Measurements from ENCODE around the gene SLC22A23. TPM values are rescaled to one million over a fixed set of nuclear protein-coding genes. Genes with fewer than 3 reads are reported as not detected.

Gene SLC22A23
- total and polyA plus RNA-seq, 2 donors = 7.0 to 16.4 TPM

DNA sequence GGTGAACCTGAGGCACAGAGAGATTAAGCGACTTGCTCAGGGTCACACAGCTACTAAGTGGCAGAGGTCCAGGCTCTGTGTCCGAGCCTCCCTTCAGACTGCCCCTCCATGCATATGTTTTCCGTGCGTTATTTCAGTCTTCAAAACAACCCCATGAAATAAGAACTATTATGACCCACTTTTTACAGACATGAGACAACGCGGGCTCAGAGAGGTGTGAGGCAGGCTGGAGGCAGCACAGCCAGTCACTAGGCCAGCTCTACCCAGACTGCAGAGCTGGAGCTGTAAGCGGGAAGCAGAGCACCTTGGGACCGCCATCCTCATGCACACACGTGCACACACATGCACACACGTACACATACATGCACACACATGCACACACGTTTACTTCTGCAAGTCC lies 135.8 kb downstream of the SLC22A23 start:
- Histone ChIP-seq H3K27ac (ENCODE audit: low read depth in 1 of 2, low read length in 1 of 2) (no peak overlapping the region), H3K36me3 (ENCODE audit: control insufficient read depth in 2 of 2, insufficient read depth in 2 of 2, low read length in 1 of 2) (no peaks in the 10 kb centered on the region), H3K4me3 (ENCODE audit: low read length in 2 of 2) (no peak overlapping the region), H3K9me3 (ENCODE audit: control insufficient read depth in 2 of 2, insufficient read depth in 1 of 2, low read length in 1 of 2) (no peaks in the 10 kb centered on the region), H3K27me3 (ENCODE audit: control insufficient read depth in 2 of 2, insufficient read depth in 1 of 2, low read length in 1 of 2) (peaks cover 0 to 15% of the 10 kb centered on the region in 2 donors), H3K4me1 (ENCODE audit: control insufficient read depth in 2 of 2, insufficient read depth in 2 of 2, low read length in 2 of 2) (peaks cover 11 to 34% of the 10 kb centered on the region in 2 donors)
- WGBS = 92% methylated on average over 11 of the region's 11 CpGs
- no peak for DNase-seq (ENCODE audit: low read depth in 6 of 9, low spot score in 9 of 9)

DNA sequence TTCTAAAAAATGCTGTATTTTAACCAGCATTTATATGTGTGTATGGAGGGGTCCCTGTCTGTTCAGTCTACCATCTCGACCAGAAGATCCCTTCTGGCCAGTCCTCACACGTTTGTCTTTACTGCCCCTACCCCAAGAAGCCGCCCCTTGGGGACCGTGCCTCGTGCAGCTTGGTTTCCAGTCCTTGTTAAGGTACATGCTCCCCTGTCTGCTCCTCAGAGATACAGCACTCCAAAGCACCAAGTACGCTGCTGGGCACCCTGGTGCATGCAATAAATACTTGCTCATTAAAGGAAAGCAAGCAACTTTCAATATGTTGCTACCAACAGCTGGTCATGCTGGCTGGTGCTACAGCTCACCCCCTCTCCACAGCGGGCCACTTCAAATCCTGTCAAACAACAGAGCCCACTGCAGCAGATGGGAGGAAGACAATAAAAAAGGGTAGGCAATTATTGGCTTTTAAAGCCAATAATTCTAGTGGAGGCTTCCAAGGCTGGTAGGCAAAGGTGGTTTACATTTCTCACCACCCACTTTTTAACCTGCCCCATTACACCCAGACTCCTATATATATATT lies 136.5 kb downstream of the SLC22A23 start:
- whole genome bisulfite sequencing = 96% methylated on average over 7 of the region's 7 CpGs
- H3K4me1 ChIP-seq (ENCODE audit: control insufficient read depth in 2 of 2, insufficient read depth in 2 of 2, low read length in 2 of 2) = peaks cover 11 to 34% of the 10 kb centered on the region in 2 donors
- no peak for DNase-seq (ENCODE audit: low read depth in 6 of 9, low spot score in 9 of 9)
- H3K4me3 ChIP-seq (ENCODE audit: low read length in 2 of 2) = no peak overlapping the region
- peaks cover 0 to 15% of the 10 kb centered on the region in 2 donors for H3K27me3 ChIP-seq (ENCODE audit: control insufficient read depth in 2 of 2, insufficient read depth in 1 of 2, low read length in 1 of 2)
- H3K9me3 ChIP-seq (ENCODE audit: control insufficient read depth in 2 of 2, insufficient read depth in 1 of 2, low read length in 1 of 2) = no peaks in the 10 kb centered on the region
- no peak overlapping the region for H3K27ac ChIP-seq (ENCODE audit: low read depth in 1 of 2, low read length in 1 of 2)
- no peaks in the 10 kb centered on the region for H3K36me3 ChIP-seq (ENCODE audit: control insufficient read depth in 2 of 2, insufficient read depth in 2 of 2, low read length in 1 of 2)

DNA sequence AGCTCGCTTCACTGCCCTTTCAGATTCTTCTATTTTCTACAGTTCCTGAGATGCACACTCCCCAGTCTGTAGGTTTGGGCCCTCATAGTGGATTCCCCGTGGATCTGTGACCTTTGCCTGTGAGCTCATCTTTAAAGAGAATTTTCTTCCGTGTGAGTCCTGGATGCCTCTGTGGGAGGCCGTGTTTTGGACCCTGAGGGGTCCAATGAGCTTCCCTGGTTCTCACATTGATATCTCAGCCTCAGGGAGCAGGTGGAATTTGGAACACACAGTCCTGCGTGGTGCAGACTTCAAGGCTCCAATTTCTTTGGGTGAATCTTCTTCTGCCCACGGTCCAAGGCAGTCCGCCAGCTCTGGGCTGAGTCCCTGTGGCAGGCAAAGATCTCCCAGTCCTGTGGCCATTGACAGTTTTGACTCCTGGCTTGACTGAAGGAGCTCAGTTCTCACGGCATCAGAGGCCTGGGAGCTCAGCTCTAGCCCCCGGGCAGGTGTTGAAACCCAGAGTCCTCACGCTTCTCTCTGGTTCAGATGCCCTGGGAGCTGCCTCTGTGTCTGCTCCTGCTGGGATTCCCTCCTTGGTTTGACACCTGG lies 137.1 kb downstream of the SLC22A23 start:
- Histone ChIP-seq H3K36me3 (ENCODE audit: control insufficient read depth in 2 of 2, insufficient read depth in 2 of 2, low read length in 1 of 2) (no peaks in the 10 kb centered on the region), H3K4me3 (ENCODE audit: low read length in 2 of 2) (no peak overlapping the region), H3K4me1 (ENCODE audit: control insufficient read depth in 2 of 2, insufficient read depth in 2 of 2, low read length in 2 of 2) (peaks cover 11 to 34% of the 10 kb centered on the region in 2 donors), H3K27me3 (ENCODE audit: control insufficient read depth in 2 of 2, insufficient read depth in 1 of 2, low read length in 1 of 2) (peaks cover 0 to 15% of the 10 kb centered on the region in 2 donors), H3K9me3 (ENCODE audit: control insufficient read depth in 2 of 2, insufficient read depth in 1 of 2, low read length in 1 of 2) (no peaks in the 10 kb centered on the region), H3K27ac (ENCODE audit: low read depth in 1 of 2, low read length in 1 of 2) (no peak overlapping the region)
- DNase-seq (ENCODE audit: low read depth in 6 of 9, low spot score in 9 of 9) = no peak
- 86% methylated on average over 10 of the region's 10 CpGs for WGBS

DNA sequence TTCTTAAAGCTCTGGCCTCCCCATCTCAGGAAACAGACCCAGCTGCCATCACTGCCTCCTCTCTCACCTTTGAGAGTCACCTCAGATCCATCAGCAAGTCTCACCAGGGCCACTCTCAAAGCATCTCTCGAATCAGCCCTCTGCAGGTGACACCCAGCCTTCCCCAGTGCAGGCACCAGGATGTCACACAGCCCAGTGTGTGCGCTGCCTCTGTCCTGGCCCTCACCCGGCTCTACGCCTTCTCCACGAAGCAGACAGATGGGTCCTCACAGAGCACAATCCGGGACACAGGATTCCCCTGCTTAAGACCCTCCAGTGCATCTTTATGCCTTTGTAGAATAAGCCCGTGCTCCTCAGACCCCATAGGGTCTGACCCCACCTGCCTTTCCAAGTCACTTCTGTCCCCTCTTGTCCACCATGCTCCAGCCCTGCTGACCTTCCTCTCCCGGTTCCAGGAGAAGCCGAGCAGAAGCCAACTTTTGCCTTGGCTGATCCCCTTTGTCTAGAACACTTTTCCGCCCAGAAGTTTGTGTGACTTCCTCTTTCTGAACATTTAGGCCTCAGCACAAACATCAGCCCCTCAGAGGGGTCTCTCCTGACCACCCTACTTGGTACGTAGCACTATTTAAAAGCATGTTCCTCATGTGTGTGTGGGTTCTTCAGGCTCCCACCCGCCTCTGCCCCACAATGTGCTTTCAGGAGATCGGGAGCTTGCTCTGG lies 137.9 kb downstream of the SLC22A23 start:
- Histone ChIP-seq H3K36me3 (ENCODE audit: control insufficient read depth in 2 of 2, insufficient read depth in 2 of 2, low read length in 1 of 2) (no peaks in the 10 kb centered on the region), H3K4me3 (ENCODE audit: low read length in 2 of 2) (no peak overlapping the region), H3K27ac (ENCODE audit: low read depth in 1 of 2, low read length in 1 of 2) (no peak overlapping the region), H3K27me3 (ENCODE audit: control insufficient read depth in 2 of 2, insufficient read depth in 1 of 2, low read length in 1 of 2) (peaks cover 0 to 18% of the 10 kb centered on the region in 2 donors), H3K9me3 (ENCODE audit: control insufficient read depth in 2 of 2, insufficient read depth in 1 of 2, low read length in 1 of 2) (no peaks in the 10 kb centered on the region), H3K4me1 (ENCODE audit: control insufficient read depth in 2 of 2, insufficient read depth in 2 of 2, low read length in 2 of 2) (peaks cover 11 to 29% of the 10 kb centered on the region in 2 donors)
- no peak for DNase-seq (ENCODE audit: low read depth in 6 of 9, low spot score in 9 of 9)
- WGBS = 96% methylated on average over 13 of the region's 13 CpGs

DNA sequence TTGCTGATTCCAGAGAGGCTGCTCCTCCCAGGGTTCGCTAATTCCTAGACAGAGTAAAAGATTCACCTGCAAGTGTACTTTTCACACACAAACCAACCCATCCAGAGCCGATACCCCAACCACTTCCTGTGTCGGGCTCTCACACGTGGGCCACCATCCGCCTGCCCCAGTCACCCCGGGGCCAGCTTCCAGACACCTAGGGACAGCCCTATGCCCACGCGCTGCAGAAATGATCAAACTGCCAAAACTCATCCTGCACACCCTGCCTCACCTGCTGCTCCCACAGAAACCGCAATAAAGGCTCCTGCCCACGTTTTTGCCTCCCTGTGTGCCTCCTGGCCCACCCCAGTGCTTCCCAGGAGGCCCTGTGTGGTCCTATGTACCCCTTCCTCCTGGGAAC lies 138.6 kb downstream of the SLC22A23 start:
- Histone ChIP-seq H3K36me3 (ENCODE audit: control insufficient read depth in 2 of 2, insufficient read depth in 2 of 2, low read length in 1 of 2) (no peaks in the 10 kb centered on the region), H3K27ac (ENCODE audit: low read depth in 1 of 2, low read length in 1 of 2) (no peak overlapping the region), H3K27me3 (ENCODE audit: control insufficient read depth in 2 of 2, insufficient read depth in 1 of 2, low read length in 1 of 2) (peaks cover 0 to 18% of the 10 kb centered on the region in 2 donors), H3K4me1 (ENCODE audit: control insufficient read depth in 2 of 2, insufficient read depth in 2 of 2, low read length in 2 of 2) (peaks cover 11 to 27% of the 10 kb centered on the region in 2 donors), H3K9me3 (ENCODE audit: control insufficient read depth in 2 of 2, insufficient read depth in 1 of 2, low read length in 1 of 2) (no peaks in the 10 kb centered on the region), H3K4me3 (ENCODE audit: low read length in 2 of 2) (no peak overlapping the region)
- 12% methylated on average over 10 of the region's 10 CpGs for WGBS
- DNase-seq (ENCODE audit: low read depth in 6 of 9, low spot score in 9 of 9) = peak in 5 of 9 donors; percentile 28 to 69 (median 38)

DNA sequence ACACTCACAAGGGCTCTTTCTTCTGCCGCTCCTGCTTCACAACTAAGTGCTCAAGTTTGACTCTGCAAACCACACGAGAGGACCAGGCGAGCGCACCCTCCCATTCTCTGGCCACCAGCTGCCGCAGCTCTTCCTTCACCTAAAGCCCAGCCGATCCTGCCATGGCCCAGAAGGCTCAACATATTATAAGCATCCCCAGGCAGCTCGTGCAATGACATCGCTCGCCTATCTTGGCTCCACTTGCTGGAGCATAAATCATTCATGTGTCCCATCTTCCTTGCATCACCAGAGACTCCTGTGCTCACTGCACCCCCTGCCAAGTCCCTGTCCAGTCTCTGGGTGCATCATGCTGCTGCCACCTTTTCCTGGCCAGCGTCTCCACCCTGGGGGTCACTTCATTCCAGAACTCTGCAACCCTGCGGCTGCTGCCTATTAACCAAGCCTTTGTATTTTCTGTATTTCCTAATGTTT lies 139.1 kb downstream of the SLC22A23 start:
- no peaks in the 10 kb centered on the region for H3K9me3 ChIP-seq (ENCODE audit: control insufficient read depth in 2 of 2, insufficient read depth in 1 of 2, low read length in 1 of 2)
- peaks cover 11 to 27% of the 10 kb centered on the region in 2 donors for H3K4me1 ChIP-seq (ENCODE audit: control insufficient read depth in 2 of 2, insufficient read depth in 2 of 2, low read length in 2 of 2)
- WGBS = 93% methylated on average over 11 of the region's 11 CpGs
- peaks cover 0 to 18% of the 10 kb centered on the region in 2 donors for H3K27me3 ChIP-seq (ENCODE audit: control insufficient read depth in 2 of 2, insufficient read depth in 1 of 2, low read length in 1 of 2)
- no peak overlapping the region for H3K27ac ChIP-seq (ENCODE audit: low read depth in 1 of 2, low read length in 1 of 2)
- no peaks in the 10 kb centered on the region for H3K36me3 ChIP-seq (ENCODE audit: control insufficient read depth in 2 of 2, insufficient read depth in 2 of 2, low read length in 1 of 2)
- no peak overlapping the region for H3K4me3 ChIP-seq (ENCODE audit: low read length in 2 of 2)
- no peak for DNase-seq (ENCODE audit: low read depth in 6 of 9, low spot score in 9 of 9)

DNA sequence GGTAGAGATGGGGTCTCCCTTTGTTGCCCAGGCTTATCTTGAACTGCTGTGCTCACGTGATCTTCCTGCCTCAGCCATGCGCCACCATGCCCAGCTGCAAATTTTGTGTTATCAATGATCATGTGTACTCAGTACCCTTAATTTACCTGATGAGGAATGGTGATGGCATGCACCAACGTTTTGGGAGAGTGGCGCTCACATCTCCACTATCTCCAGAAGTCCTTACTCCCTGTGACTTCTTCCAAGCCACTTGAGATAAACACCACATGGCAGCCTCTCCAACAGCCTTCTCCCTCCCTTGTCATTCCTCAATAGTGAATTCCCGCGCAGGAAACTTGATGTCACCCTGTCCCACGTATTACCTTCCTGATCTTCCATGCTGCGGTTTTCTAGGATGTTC lies 140.0 kb downstream of the SLC22A23 start:
- Histone ChIP-seq H3K27ac (ENCODE audit: low read depth in 1 of 2, low read length in 1 of 2) (no peak overlapping the region), H3K4me1 (ENCODE audit: control insufficient read depth in 2 of 2, insufficient read depth in 2 of 2, low read length in 2 of 2) (peaks cover 11 to 27% of the 10 kb centered on the region in 2 donors), H3K4me3 (ENCODE audit: low read length in 2 of 2) (no peak overlapping the region), H3K36me3 (ENCODE audit: control insufficient read depth in 2 of 2, insufficient read depth in 2 of 2, low read length in 1 of 2) (no peaks in the 10 kb centered on the region), H3K27me3 (ENCODE audit: control insufficient read depth in 2 of 2, insufficient read depth in 1 of 2, low read length in 1 of 2) (peaks cover 0 to 18% of the 10 kb centered on the region in 2 donors), H3K9me3 (ENCODE audit: control insufficient read depth in 2 of 2, insufficient read depth in 1 of 2, low read length in 1 of 2) (no peaks in the 10 kb centered on the region)
- DNase-seq (ENCODE audit: low read depth in 6 of 9, low spot score in 9 of 9) = no peak
- 94% methylated on average over 8 of the region's 8 CpGs for WGBS

DNA sequence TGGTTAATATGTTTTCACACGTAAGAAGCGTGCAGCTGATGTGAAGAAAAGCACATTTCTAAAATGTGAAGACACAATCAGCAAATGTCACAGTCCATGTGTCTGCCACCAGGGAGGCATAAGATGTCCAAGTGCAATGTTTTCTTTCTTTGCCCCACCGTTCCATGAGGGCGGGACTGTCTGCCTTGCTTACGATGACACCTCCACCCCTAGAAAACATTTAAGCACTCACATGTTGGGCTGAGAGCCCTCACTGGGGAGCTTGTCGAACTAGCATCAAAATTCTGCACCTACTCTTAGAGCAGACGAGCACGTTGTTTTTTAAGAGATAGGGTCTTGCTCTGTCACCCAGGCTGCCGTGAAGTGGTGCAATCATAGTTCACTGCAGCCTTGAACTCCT lies 140.5 kb downstream of the SLC22A23 start:
- no peak for DNase-seq (ENCODE audit: low read depth in 6 of 9, low spot score in 9 of 9)
- WGBS = 98% methylated on average over 9 of the region's 9 CpGs
- Histone ChIP-seq H3K27ac (ENCODE audit: low read depth in 1 of 2, low read length in 1 of 2) (no peak overlapping the region), H3K4me3 (ENCODE audit: low read length in 2 of 2) (no peak overlapping the region), H3K4me1 (ENCODE audit: control insufficient read depth in 2 of 2, insufficient read depth in 2 of 2, low read length in 2 of 2) (peaks cover 11 to 24% of the 10 kb centered on the region in 2 donors), H3K27me3 (ENCODE audit: control insufficient read depth in 2 of 2, insufficient read depth in 1 of 2, low read length in 1 of 2) (peaks cover 0 to 18% of the 10 kb centered on the region in 2 donors), H3K9me3 (ENCODE audit: control insufficient read depth in 2 of 2, insufficient read depth in 1 of 2, low read length in 1 of 2) (no peaks in the 10 kb centered on the region), H3K36me3 (ENCODE audit: control insufficient read depth in 2 of 2, insufficient read depth in 2 of 2, low read length in 1 of 2) (no peaks in the 10 kb centered on the region)

DNA sequence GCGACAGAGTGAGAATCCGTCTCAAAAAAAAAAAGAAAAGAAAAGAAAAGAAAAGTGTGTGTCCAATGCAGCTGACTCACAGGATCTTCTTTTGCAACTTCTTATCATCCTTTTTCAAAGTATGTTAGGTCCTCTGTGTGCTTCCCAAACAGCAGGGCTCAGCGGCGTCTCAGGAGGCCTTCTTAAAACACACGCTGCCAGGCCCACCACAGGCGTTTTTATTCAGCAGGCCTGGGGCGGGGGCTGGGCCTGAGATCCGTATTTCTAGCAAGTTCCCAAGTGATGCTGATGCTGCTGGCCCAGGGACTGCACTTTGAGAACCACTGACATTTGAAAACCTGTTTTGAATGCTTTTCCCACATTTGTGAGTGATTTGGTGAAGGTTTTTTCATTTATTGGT lies 141.0 kb downstream of the SLC22A23 start:
- H3K27ac ChIP-seq (ENCODE audit: low read depth in 1 of 2, low read length in 1 of 2) = no peak overlapping the region
- H3K36me3 ChIP-seq (ENCODE audit: control insufficient read depth in 2 of 2, insufficient read depth in 2 of 2, low read length in 1 of 2) = no peaks in the 10 kb centered on the region
- no peaks in the 10 kb centered on the region for H3K9me3 ChIP-seq (ENCODE audit: control insufficient read depth in 2 of 2, insufficient read depth in 1 of 2, low read length in 1 of 2)
- H3K4me1 ChIP-seq (ENCODE audit: control insufficient read depth in 2 of 2, insufficient read depth in 2 of 2, low read length in 2 of 2) = peaks cover 11 to 24% of the 10 kb centered on the region in 2 donors
- 95% methylated on average over 8 of the region's 8 CpGs for WGBS
- H3K4me3 ChIP-seq (ENCODE audit: low read length in 2 of 2) = no peak overlapping the region
- DNase-seq (ENCODE audit: low read depth in 6 of 9, low spot score in 9 of 9) = no peak
- peaks cover 0 to 18% of the 10 kb centered on the region in 2 donors for H3K27me3 ChIP-seq (ENCODE audit: control insufficient read depth in 2 of 2, insufficient read depth in 1 of 2, low read length in 1 of 2)

All from thymus (tissue), 11 donors.